GM12892 (cell line): ENCODE data around the gene ANKRD53.
"Not testable (repeated sequence)": the region's sequence is repeated elsewhere in the genome, so short reads cannot be mapped to it uniquely, and the experiment has no call there.

ENCODE experiments used
- DNase-seq: peaks from one replicate; pipeline ENCODE4 v3.0.0; 2011; ENCODE audit not compliant: insufficient read length
- FAIRE-seq: peaks from 2 replicates; lab custom pipeline; 2011; peaks lifted over from hg19 to GRCh38; lab: Jason Lieb, UNC
- POLR2A ChIP-seq: IDR thresholded peaks from 2 replicates; pipeline ENCODE4 v1.6.1; 2011; ENCODE audit warnings: low read depth, low read length, control low read depth
- POLR2AphosphoS5 ChIP-seq: IDR thresholded peaks from 2 replicates; pipeline ENCODE4 v1.6.1; 2011; ENCODE audit warnings: low read depth, low read length, control low read depth
- TAF1 ChIP-seq: IDR thresholded peaks from 2 replicates; pipeline ENCODE4 v1.6.1; 2011; ENCODE audit warnings: low read depth, mild to moderate bottlenecking, control low read depth, low read length, borderline replicate concordance

Gene ANKRD53

GRCh38 chr2:71018625-71019024 is 40.2 kb downstream of the ANKRD53 start:
- FAIRE-seq, result no peak
- TF ChIP-seq POLR2A (no peak), POLR2AphosphoS5 (no peak), TAF1 (no peak)
- DNase-seq, result no peak

- not testable (repeated sequence) for FAIRE-seq, DNase-seq
Measured at GRCh38 chr2:71019989-71020388, 41.6 kb downstream of the ANKRD53 start.

- DNase-seq, FAIRE-seq: not testable (repeated sequence)
Measured at GRCh38 chr2:71021394-71021793, 43.0 kb downstream of the ANKRD53 start.

- not testable (repeated sequence) for DNase-seq
Measured at GRCh38 chr2:71023553-71024243, 45.3 kb downstream of the ANKRD53 start.

More at GRCh38 chr2:71023553-71024243, 45.3 kb downstream of the ANKRD53 start:
- FAIRE-seq, result peak; percentile 73
